C4-2B (cell line): ENCODE results near the gene PLAC9.

Experiments used
- ZFX ChIP-seq: fragments of 450-650 bp; IDR thresholded peaks from 2 replicates; pipeline ENCODE4 v1.6.1; 2017
- TF ChIP-seq, protein P1 (sequence below): fragments of 450-650 bp; conservative IDR thresholded peaks from 2 replicates; pipeline ENCODE4 v1.5.1; 2017; ENCODE audit warnings: mild to moderate bottlenecking

DNA sequence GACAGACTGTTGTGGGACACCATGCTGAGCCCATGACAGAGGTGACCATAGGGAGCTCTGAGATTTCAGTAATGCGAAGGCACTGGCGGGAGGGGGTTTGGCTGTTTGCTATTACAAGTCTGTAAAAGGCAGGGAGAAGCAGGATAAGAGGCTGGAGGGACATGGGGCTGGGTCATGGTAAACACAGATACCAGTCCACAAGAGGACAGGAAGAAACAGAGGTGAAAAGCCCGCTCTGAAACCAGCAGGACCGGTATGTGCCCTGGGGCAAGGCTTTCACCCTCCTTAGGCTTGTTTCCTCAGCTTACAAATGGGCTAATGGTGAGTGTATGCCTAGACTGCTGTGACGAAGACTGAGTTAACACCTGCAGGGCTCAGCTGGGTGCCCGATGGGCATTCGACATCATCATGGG is 38.7 kb downstream of the PLAC9 start:
- TF ChIP-seq, protein P1, sequence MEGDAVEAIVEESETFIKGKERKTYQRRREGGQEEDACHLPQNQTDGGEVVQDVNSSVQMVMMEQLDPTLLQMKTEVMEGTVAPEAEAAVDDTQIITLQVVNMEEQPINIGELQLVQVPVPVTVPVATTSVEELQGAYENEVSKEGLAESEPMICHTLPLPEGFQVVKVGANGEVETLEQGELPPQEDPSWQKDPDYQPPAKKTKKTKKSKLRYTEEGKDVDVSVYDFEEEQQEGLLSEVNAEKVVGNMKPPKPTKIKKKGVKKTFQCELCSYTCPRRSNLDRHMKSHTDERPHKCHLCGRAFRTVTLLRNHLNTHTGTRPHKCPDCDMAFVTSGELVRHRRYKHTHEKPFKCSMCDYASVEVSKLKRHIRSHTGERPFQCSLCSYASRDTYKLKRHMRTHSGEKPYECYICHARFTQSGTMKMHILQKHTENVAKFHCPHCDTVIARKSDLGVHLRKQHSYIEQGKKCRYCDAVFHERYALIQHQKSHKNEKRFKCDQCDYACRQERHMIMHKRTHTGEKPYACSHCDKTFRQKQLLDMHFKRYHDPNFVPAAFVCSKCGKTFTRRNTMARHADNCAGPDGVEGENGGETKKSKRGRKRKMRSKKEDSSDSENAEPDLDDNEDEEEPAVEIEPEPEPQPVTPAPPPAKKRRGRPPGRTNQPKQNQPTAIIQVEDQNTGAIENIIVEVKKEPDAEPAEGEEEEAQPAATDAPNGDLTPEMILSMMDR: no peak
- no peak for TF ChIP-seq ZFX
